HEK293 (cell line): Measurements from ENCODE around the gene NFKBIA.

Experiments used
- CTCF ChIA-PET: fragments of 350-600 bp; formaldehyde crosslinking; extraction: SDS; loops from one replicate; lab custom pipeline; 2021; ENCODE audit warnings: antibody characterized with exemption; lab: Yijun Ruan, JAX
- POLR2A ChIA-PET: fragments of 300-600 bp; formaldehyde crosslinking; extraction: SDS; loops from one replicate; lab custom pipeline; 2020; ENCODE audit warnings: antibody characterized with exemption, inconsistent platforms; lab: Yijun Ruan, JAX
- H3K27ac ChIP-seq: fragments of 200-500 bp; sonication (Bioruptor generic); 2 replicates; pipeline ENCODE4 v1.5.1; 2014; ENCODE audit warnings: low read depth, low read length, control low read depth, inconsistent platforms; ENCODE audit errors: extremely low read depth
- H3K36me3 ChIP-seq, 2 experiments: fragments of 200-500 bp in 1 of 2; sonication (Bioruptor generic) in 1 of 2; 1 replicate in 1 of 2; 2 replicates in 1 of 2; pipeline ENCODE4 v1.5.1; 2014 to 2017; ENCODE audit warnings: inconsistent platforms in 2 of 2, low read length in 2 of 2; ENCODE audit not compliant: control insufficient read depth in 2 of 2, insufficient read depth in 1 of 2
- H3K4me1 ChIP-seq: fragments of 200-500 bp; sonication (Bioruptor generic); 2 replicates; pipeline ENCODE4 v1.5.1; 2014; ENCODE audit warnings: mild to moderate bottlenecking, low read length, inconsistent platforms; ENCODE audit not compliant: control insufficient read depth, insufficient read depth
- H3K4me3 ChIP-seq: 2 replicates; pipeline ENCODE4 v1.5.1; 2011; ENCODE audit warnings: low read depth, mild to moderate bottlenecking, control low read depth, low read length, moderate library complexity
- H3K9me3 ChIP-seq: fragments of 200-500 bp; sonication (Bioruptor generic); 2 replicates; pipeline ENCODE4 v1.5.1; 2014; ENCODE audit warnings: low read depth, low read length, inconsistent platforms; ENCODE audit not compliant: control insufficient read depth, insufficient read depth
- GLIS2 ChIP-seq: fragments of 450-650 bp; formaldehyde crosslinking; IDR thresholded peaks from 2 replicates; pipeline ENCODE4 v1.5.1; 2016; ENCODE audit warnings: missing biosample characterization, missing genetic modification characterization
- KLF16 ChIP-seq: fragments of 450-650 bp; formaldehyde crosslinking; IDR thresholded peaks from 2 replicates; pipeline ENCODE4 v1.5.1; 2017; ENCODE audit warnings: missing biosample characterization, missing genetic modification characterization
- OSR2 ChIP-seq: fragments of 450-650 bp; formaldehyde crosslinking; IDR thresholded peaks from 2 replicates; pipeline ENCODE4 v1.5.1; 2016; ENCODE audit warnings: missing biosample characterization, missing genetic modification characterization
- RBAK ChIP-seq: fragments of 450-650 bp; formaldehyde crosslinking; IDR thresholded peaks from 2 replicates; pipeline ENCODE4 v1.5.1; 2016; ENCODE audit warnings: missing biosample characterization, missing genetic modification characterization
- SP2 ChIP-seq: fragments of 450-650 bp; formaldehyde crosslinking; IDR thresholded peaks from 2 replicates; pipeline ENCODE4 v1.5.1; 2016; ENCODE audit warnings: missing biosample characterization, missing genetic modification characterization
- SP7 ChIP-seq: fragments of 450-650 bp; formaldehyde crosslinking; IDR thresholded peaks from 2 replicates; pipeline ENCODE4 v1.5.1; 2016; ENCODE audit warnings: missing biosample characterization, missing genetic modification characterization
- TCF7L2 ChIP-seq: IDR thresholded peaks from 2 replicates; pipeline ENCODE4 v1.6.1; 2011; ENCODE audit warnings: low read depth, mild to moderate bottlenecking, inconsistent platforms, low read length, moderate library complexity, borderline replicate concordance
- ZNF175 ChIP-seq: fragments of 450-650 bp; formaldehyde crosslinking; IDR thresholded peaks from 2 replicates; pipeline ENCODE4 v1.5.1; 2016; ENCODE audit warnings: missing biosample characterization, missing genetic modification characterization
- ZNF311 ChIP-seq: fragments of 450-650 bp; formaldehyde crosslinking; IDR thresholded peaks from 2 replicates; pipeline ENCODE4 v1.5.1; 2017; ENCODE audit warnings: missing biosample characterization, missing genetic modification characterization, borderline replicate concordance
- ZNF350 ChIP-seq: fragments of 450-650 bp; formaldehyde crosslinking; IDR thresholded peaks from 2 replicates; pipeline ENCODE4 v1.5.0; 2017; ENCODE audit warnings: missing biosample characterization, mild to moderate bottlenecking, missing genetic modification characterization
- ZNF433 ChIP-seq: fragments of 450-650 bp; formaldehyde crosslinking; IDR thresholded peaks from 2 replicates; pipeline ENCODE4 v1.5.1; 2016; ENCODE audit warnings: missing biosample characterization, missing genetic modification characterization, low read depth
- ZNF600 ChIP-seq: fragments of 450-650 bp; formaldehyde crosslinking; IDR thresholded peaks from 2 replicates; pipeline ENCODE4 v1.5.1; 2016; ENCODE audit warnings: missing biosample characterization, missing genetic modification characterization
- ZNF610 ChIP-seq: fragments of 450-650 bp; formaldehyde crosslinking; IDR thresholded peaks from 2 replicates; pipeline ENCODE4 v1.5.1; 2016; ENCODE audit warnings: missing biosample characterization, missing genetic modification characterization, borderline replicate concordance
- ZNF624 ChIP-seq: fragments of 450-650 bp; formaldehyde crosslinking; IDR thresholded peaks from 2 replicates; pipeline ENCODE4 v1.5.1; 2017; ENCODE audit warnings: missing biosample characterization, missing genetic modification characterization
- TF ChIP-seq, protein P1 (sequence below): fragments of 450-650 bp; formaldehyde crosslinking; IDR thresholded peaks from 2 replicates; pipeline ENCODE4 v1.5.1; 2016; ENCODE audit warnings: missing biosample characterization, missing genetic modification characterization, borderline replicate concordance
- TF ChIP-seq, protein P2 (sequence below): IDR thresholded peaks from 2 replicates; pipeline ENCODE4 v1.6.1; 2011; ENCODE audit warnings: mild to moderate bottlenecking, low read depth, low read length, borderline replicate concordance
- TF ChIP-seq, protein P3 (sequence below): fragments of 450-650 bp; formaldehyde crosslinking; IDR thresholded peaks from 2 replicates; pipeline ENCODE4 v1.5.1; 2016; ENCODE audit warnings: missing biosample characterization, missing genetic modification characterization
- TF ChIP-seq, protein P4 (sequence below): fragments of 450-650 bp; formaldehyde crosslinking; IDR thresholded peaks from 2 replicates; pipeline ENCODE4 v1.5.1; 2016; ENCODE audit warnings: missing biosample characterization, missing genetic modification characterization
- TF ChIP-seq, protein P5 (sequence below): fragments of 450-650 bp; formaldehyde crosslinking; IDR thresholded peaks from 2 replicates; pipeline ENCODE4; 2016; ENCODE audit warnings: missing biosample characterization, missing genetic modification characterization
- TF ChIP-seq, protein P6 (sequence below): fragments of 450-650 bp; formaldehyde crosslinking; IDR thresholded peaks from 2 replicates; pipeline ENCODE4 v1.5.0; 2017; ENCODE audit warnings: missing biosample characterization, missing genetic modification characterization, borderline replicate concordance
- TF ChIP-seq, protein P7 (sequence below): fragments of 450-650 bp; formaldehyde crosslinking; IDR thresholded peaks from 2 replicates; pipeline ENCODE4 v1.5.1; 2016; ENCODE audit warnings: missing biosample characterization, missing genetic modification characterization

NFKBIA gene

DNA sequence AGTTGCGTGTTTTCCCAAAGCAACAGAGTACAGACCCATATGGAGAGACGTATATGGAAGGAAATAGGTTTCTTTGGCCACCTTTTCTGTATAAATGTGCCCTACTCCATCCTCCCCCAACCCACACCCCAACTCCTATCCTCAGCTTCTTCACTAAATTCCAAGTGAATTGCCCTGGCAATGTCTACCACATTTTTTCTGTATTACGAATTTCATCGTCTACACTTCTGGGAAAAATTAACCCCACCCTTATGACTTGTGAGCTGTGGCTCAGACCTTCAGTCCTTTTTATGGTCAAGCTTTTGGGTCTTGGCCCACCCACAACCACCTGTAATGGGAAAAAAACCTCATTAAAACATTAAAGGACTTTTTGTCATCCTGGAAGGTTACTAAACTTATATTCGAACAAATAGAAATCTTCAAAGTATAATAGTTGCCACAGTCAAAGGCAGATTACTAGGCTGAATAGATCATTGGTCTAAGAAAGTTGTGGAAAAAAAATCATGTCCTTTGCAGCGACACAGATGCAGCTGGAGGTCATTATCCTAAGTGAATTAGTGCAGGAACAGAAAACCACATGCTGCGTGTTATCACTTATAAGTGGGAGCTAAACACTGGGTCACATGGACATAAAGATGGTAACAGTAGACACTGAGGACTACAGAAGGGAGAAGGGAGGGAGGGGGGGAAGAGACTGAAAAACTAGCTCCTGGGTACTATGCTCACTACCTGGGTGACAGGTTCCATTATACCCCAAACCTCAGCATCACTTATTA is 15.7 kb upstream of the NFKBIA start (continued):
- TF ChIP-seq TCF7L2, result no peak
- peak; percentile 77 for TF ChIP-seq OSR2 (tag by site-specific recombination)
- TF ChIP-seq, protein P1, sequence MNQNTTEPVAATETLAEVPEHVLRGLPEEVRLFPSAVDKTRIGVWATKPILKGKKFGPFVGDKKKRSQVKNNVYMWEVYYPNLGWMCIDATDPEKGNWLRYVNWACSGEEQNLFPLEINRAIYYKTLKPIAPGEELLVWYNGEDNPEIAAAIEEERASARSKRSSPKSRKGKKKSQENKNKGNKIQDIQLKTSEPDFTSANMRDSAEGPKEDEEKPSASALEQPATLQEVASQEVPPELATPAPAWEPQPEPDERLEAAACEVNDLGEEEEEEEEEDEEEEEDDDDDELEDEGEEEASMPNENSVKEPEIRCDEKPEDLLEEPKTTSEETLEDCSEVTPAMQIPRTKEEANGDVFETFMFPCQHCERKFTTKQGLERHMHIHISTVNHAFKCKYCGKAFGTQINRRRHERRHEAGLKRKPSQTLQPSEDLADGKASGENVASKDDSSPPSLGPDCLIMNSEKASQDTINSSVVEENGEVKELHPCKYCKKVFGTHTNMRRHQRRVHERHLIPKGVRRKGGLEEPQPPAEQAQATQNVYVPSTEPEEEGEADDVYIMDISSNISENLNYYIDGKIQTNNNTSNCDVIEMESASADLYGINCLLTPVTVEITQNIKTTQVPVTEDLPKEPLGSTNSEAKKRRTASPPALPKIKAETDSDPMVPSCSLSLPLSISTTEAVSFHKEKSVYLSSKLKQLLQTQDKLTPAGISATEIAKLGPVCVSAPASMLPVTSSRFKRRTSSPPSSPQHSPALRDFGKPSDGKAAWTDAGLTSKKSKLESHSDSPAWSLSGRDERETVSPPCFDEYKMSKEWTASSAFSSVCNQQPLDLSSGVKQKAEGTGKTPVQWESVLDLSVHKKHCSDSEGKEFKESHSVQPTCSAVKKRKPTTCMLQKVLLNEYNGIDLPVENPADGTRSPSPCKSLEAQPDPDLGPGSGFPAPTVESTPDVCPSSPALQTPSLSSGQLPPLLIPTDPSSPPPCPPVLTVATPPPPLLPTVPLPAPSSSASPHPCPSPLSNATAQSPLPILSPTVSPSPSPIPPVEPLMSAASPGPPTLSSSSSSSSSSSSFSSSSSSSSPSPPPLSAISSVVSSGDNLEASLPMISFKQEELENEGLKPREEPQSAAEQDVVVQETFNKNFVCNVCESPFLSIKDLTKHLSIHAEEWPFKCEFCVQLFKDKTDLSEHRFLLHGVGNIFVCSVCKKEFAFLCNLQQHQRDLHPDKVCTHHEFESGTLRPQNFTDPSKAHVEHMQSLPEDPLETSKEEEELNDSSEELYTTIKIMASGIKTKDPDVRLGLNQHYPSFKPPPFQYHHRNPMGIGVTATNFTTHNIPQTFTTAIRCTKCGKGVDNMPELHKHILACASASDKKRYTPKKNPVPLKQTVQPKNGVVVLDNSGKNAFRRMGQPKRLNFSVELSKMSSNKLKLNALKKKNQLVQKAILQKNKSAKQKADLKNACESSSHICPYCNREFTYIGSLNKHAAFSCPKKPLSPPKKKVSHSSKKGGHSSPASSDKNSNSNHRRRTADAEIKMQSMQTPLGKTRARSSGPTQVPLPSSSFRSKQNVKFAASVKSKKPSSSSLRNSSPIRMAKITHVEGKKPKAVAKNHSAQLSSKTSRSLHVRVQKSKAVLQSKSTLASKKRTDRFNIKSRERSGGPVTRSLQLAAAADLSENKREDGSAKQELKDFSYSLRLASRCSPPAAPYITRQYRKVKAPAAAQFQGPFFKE (tag by site-specific recombination), result no peak
- TF ChIP-seq ZNF175 (tag by site-specific recombination), result no peak
- no peak for TF ChIP-seq GLIS2 (tag by site-specific recombination)
- TF ChIP-seq, protein P2, sequence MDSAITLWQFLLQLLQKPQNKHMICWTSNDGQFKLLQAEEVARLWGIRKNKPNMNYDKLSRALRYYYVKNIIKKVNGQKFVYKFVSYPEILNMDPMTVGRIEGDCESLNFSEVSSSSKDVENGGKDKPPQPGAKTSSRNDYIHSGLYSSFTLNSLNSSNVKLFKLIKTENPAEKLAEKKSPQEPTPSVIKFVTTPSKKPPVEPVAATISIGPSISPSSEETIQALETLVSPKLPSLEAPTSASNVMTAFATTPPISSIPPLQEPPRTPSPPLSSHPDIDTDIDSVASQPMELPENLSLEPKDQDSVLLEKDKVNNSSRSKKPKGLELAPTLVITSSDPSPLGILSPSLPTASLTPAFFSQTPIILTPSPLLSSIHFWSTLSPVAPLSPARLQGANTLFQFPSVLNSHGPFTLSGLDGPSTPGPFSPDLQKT, result no peak
- TF ChIP-seq, protein P3, sequence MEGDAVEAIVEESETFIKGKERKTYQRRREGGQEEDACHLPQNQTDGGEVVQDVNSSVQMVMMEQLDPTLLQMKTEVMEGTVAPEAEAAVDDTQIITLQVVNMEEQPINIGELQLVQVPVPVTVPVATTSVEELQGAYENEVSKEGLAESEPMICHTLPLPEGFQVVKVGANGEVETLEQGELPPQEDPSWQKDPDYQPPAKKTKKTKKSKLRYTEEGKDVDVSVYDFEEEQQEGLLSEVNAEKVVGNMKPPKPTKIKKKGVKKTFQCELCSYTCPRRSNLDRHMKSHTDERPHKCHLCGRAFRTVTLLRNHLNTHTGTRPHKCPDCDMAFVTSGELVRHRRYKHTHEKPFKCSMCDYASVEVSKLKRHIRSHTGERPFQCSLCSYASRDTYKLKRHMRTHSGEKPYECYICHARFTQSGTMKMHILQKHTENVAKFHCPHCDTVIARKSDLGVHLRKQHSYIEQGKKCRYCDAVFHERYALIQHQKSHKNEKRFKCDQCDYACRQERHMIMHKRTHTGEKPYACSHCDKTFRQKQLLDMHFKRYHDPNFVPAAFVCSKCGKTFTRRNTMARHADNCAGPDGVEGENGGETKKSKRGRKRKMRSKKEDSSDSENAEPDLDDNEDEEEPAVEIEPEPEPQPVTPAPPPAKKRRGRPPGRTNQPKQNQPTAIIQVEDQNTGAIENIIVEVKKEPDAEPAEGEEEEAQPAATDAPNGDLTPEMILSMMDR (tag by site-specific recombination), result no peak
- TF ChIP-seq, protein P4, sequence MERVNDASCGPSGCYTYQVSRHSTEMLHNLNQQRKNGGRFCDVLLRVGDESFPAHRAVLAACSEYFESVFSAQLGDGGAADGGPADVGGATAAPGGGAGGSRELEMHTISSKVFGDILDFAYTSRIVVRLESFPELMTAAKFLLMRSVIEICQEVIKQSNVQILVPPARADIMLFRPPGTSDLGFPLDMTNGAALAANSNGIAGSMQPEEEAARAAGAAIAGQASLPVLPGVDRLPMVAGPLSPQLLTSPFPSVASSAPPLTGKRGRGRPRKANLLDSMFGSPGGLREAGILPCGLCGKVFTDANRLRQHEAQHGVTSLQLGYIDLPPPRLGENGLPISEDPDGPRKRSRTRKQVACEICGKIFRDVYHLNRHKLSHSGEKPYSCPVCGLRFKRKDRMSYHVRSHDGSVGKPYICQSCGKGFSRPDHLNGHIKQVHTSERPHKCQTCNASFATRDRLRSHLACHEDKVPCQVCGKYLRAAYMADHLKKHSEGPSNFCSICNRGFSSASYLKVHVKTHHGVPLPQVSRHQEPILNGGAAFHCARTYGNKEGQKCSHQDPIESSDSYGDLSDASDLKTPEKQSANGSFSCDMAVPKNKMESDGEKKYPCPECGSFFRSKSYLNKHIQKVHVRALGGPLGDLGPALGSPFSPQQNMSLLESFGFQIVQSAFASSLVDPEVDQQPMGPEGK, result no peak
- TF ChIP-seq KLF16, result no peak
- no peak for TF ChIP-seq ZNF311 (tag by site-specific recombination)
- TF ChIP-seq ZNF600 (tag by site-specific recombination), result no peak
- no peak for TF ChIP-seq ZNF433 (tag by site-specific recombination)

DNA sequence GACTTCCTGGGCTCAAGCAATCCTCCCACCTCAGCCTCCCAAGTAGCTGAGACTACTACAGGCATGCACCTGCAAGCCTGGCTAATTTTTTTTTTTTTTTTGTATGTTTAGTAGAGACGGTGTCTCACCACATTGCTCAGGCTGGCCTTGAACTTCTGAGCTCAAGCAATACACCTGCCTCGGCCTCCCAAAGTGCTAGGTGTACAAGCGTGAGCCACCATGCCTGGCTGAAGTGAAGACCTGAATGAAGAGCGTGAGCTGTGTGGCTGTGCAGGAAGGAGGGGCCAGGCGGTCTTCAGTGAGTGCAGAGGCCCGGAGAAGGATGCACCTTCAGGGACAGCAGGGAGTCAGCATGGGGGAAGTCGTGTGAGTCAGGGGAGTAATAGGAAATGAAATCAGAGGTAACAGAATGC is 14.9 kb upstream of the NFKBIA start:
- CTCF ChIA-PET, result interaction anchor here (0.6 to 1.2 kb wide), 4 partner anchors 16 to 1088 kb away, joined by 3 read pairs; no protein-coding TSS in a partner anchor
- Histone ChIP-seq H3K4me3 (no peak overlapping the region), H3K27ac (no peak overlapping the region), H3K36me3 (no peaks in the 10 kb centered on the region), H3K9me3 (no peaks in the 10 kb centered on the region), H3K4me1 (peaks cover 3% of the 10 kb centered on the region)
- POLR2A ChIA-PET, result no interaction called here
- TF ChIP-seq ZNF624 (tag by site-specific recombination) (no peak), SP7 (no peak), RBAK (no peak), ZNF350 (tag by site-specific recombination) (no peak), SP2 (no peak), ZNF610 (no peak)
- TF ChIP-seq, protein P5, sequence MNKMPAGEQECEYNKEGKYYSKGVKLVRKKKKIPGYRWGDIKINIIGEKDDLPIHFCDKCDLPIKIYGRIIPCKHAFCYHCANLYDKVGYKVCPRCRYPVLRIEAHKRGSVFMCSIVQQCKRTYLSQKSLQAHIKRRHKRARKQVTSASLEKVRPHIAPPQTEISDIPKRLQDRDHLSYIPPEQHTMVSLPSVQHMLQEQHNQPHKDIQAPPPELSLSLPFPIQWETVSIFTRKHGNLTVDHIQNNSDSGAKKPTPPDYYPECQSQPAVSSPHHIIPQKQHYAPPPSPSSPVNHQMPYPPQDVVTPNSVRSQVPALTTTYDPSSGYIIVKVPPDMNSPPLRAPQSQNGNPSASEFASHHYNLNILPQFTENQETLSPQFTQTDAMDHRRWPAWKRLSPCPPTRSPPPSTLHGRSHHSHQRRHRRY (tag by site-specific recombination), result no peak
- TF ChIP-seq, protein P6, sequence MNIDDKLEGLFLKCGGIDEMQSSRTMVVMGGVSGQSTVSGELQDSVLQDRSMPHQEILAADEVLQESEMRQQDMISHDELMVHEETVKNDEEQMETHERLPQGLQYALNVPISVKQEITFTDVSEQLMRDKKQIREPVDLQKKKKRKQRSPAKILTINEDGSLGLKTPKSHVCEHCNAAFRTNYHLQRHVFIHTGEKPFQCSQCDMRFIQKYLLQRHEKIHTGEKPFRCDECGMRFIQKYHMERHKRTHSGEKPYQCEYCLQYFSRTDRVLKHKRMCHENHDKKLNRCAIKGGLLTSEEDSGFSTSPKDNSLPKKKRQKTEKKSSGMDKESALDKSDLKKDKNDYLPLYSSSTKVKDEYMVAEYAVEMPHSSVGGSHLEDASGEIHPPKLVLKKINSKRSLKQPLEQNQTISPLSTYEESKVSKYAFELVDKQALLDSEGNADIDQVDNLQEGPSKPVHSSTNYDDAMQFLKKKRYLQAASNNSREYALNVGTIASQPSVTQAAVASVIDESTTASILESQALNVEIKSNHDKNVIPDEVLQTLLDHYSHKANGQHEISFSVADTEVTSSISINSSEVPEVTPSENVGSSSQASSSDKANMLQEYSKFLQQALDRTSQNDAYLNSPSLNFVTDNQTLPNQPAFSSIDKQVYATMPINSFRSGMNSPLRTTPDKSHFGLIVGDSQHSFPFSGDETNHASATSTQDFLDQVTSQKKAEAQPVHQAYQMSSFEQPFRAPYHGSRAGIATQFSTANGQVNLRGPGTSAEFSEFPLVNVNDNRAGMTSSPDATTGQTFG (tag by site-specific recombination), result no peak
- TF ChIP-seq, protein P7, sequence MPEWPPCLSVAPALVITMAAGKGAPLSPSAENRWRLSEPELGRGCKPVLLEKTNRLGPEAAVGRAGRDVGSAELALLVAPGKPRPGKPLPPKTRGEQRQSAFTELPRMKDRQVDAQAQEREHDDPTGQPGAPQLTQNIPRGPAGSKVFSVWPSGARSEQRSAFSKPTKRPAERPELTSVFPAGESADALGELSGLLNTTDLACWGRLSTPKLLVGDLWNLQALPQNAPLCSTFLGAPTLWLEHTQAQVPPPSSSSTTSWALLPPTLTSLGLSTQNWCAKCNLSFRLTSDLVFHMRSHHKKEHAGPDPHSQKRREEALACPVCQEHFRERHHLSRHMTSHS, result no peak
